ENCODE measurements around the gene PLXDC2. TPM values are rescaled to one million over a fixed set of nuclear protein-coding genes. Genes with fewer than 3 reads are reported as not detected.
A peak's percentile ranks its signal among the peaks of the same experiment; 100 is the strongest.

Gene PLXDC2
- total and polyA plus RNA-seq, 10 of the 15 experiments (the other 5 are each of a cell fraction or from before 2014, with no cell fraction given): 0.05 to 1.8 (median 0.14) TPM; not detected in 2

DNA sequence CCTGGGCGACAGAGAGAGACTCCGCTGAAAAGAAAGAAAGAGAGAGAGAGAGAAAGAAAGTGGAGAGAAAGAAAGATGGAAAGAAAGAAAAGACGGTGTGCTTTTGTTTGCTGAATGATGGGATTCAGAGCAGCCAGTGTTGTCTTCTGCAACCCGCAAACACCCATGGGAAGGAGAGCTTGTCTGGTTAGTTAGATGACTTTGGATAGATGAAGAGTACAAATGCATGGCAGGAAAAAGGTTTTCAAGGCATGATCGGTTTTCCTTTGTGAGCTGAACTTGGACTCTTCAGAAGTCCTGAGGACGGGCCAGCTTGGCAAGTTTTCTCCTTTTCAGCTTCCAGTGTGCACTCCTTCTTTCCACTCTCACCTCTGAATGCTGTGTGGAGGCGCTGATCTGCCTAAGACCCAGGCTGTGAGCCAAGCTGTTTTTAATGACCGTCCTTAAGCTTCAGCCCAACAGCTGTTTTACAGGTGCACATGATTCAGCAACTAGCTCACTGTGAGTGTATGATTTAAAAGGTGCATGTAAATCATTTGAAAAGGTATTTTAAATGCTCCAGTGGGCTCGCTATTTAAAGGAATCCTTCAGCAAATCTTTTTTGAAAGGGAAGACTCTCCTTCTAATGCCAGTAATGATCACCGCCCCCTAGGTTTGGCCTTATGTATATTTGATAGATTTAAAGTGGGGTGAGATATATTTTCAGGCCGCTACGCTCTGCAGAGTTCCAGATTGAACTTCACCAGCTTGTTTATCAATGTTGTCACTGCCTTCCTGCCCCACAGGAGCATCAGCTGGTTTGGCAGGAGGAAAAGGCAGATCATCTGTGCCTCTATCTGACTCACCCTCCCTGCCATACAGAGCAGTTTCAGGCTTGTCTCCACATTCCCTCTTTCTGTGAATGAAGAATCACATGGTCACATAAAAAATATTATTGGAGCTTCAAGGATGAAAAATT lies 115.0 kb downstream of the PLXDC2 start:
- no peaks in the 10 kb centered on the region for H4K20me1 ChIP-seq (ENCODE audit: control insufficient read depth, insufficient read depth)
- SMC1A ChIA-PET (ENCODE audit: uncharacterized antibody, unreplicated experiment): interaction anchor here (0.6 to 3.3 kb wide), 14 partner anchors 9 to 523 kb away, joined by 3 to 18 read pairs (median 3); no protein-coding TSS in a partner anchor
- in situ Hi-C loops (cut with MboI): no loop called here
- no peaks in the 10 kb centered on the region for H3K27me3 ChIP-seq (replicated peaks in 1 of 2; ENCODE audit: control insufficient read depth in 2 of 2, insufficient read depth in 2 of 2, low read length in 1 of 2)
- H3K4me1 ChIP-seq (ENCODE audit: control insufficient read depth, insufficient read depth, low read length): no peaks in the 10 kb centered on the region
- ATAC-seq: peak; percentile 63
- DNase-seq (ENCODE audit: low read depth, low spot score): no peak
- no TSS peak for BruUV-seq (replicated peaks)
- CTCF ChIA-PET: interaction anchor here (0.9 to 2.0 kb wide), 3 partner anchors 9 to 18 kb away, joined by 3 to 12 read pairs (median 3); no protein-coding TSS in a partner anchor
- H3K79me2 ChIP-seq (ENCODE audit: control insufficient read depth, insufficient read depth, low read length): no peaks in the 10 kb centered on the region
- POLR2A ChIA-PET: no interaction called here
- no peak overlapping the region for H3K4me2 ChIP-seq (ENCODE audit: control insufficient read depth, insufficient read depth)
- H3K27ac ChIP-seq (ENCODE audit: control insufficient read depth, insufficient read depth): no peak overlapping the region
- RAD21 ChIA-PET (ENCODE audit: unreplicated experiment): interaction anchor here (0.6 to 1.5 kb wide), 5 partner anchors 9 to 28 kb away, joined by 3 to 5 read pairs (median 3); no protein-coding TSS in a partner anchor
- 18% methylated on average over 12 of the region's 12 CpGs for WGBS (ENCODE audit: insufficient coverage, insufficient replicate concordance, low lambda C conversion rate, missing lambda C conversion rate)
- intact Hi-C loops (cut with micrococcal nuclease; ENCODE audit: unreplicated experiment): loop anchor here (2.0 kb wide), 1 partner anchor 14 kb away; no protein-coding TSS in a partner anchor
- no peaks in the 10 kb centered on the region for H3K36me3 ChIP-seq (ENCODE audit: control insufficient read depth in 2 of 2, insufficient read depth in 2 of 2, low read length in 1 of 2)
- H3K4me3 ChIP-seq: no peak overlapping the region
- no peak overlapping the region for H2AFZ ChIP-seq (ENCODE audit: control insufficient read depth, low read depth, low read length)
- no peak for TF ChIP-seq RCOR1 (conservative IDR thresholded peaks at IDR 0.05; ENCODE audit: low read depth, low read length)
- TF ChIP-seq PML (IDR thresholded peaks at IDR 0.05; ENCODE audit: low read length): no peak
- no peak for TF ChIP-seq SP1 (IDR thresholded peaks at IDR 0.05; ENCODE audit: low read depth, low read length)
- no peak for TF ChIP-seq MEF2A (IDR thresholded peaks at IDR 0.05; ENCODE audit: insufficient read depth, low read depth, low read length)
- no peak for TF ChIP-seq ETV6 (conservative IDR thresholded peaks at IDR 0.05 in 1 of 2, IDR thresholded peaks at IDR 0.05 in 1 of 2; ENCODE audit: borderline replicate concordance in 1 of 2, low read depth in 1 of 2)
- H3K9ac ChIP-seq (ENCODE audit: control insufficient read depth, insufficient read depth, low read length): no peak overlapping the region
- no peaks in the 10 kb centered on the region for H3K9me3 ChIP-seq (replicated peaks; ENCODE audit: control insufficient read depth, insufficient read depth, low read length)
- no peak for FAIRE-seq
